WTC11 (cell line): ENCODE data around the gene CSNK1A1L.

ENCODE experiments used
- ELF4 ChIP-seq: sonication (generic); formaldehyde crosslinking; IDR thresholded peaks from 2 replicates; pipeline ENCODE4 v1.8.1; 2022; ENCODE audit warnings: low read depth, mild to moderate bottlenecking, moderate library complexity, missing genetic modification reagents
- MXD4 ChIP-seq: fragments of 250-450 bp; sonication (Bioruptor Pico); IDR thresholded peaks from 2 replicates; pipeline ENCODE4 v1.8.0; 2021; ENCODE audit warnings: mild to moderate bottlenecking, moderate library complexity, borderline replicate concordance
- TF ChIP-seq, protein P1 (sequence below): fragments of 200-600 bp; IDR thresholded peaks from 2 replicates; pipeline ENCODE4 v1.8.0; 2022; ENCODE audit warnings: antibody characterized with exemption
- TF ChIP-seq, protein P2 (sequence below): sonication (generic); formaldehyde crosslinking; IDR thresholded peaks from 2 replicates; pipeline ENCODE4 v1.8.1; 2023; ENCODE audit warnings: mild to moderate bottlenecking, moderate library complexity, missing genetic modification reagents
- TF ChIP-seq, protein P3 (sequence below): sonication (generic); formaldehyde crosslinking; IDR thresholded peaks from 2 replicates; pipeline ENCODE4 v1.8.1; 2023; ENCODE audit warnings: mild to moderate bottlenecking, missing genetic modification reagents, moderate library complexity
- TF ChIP-seq, protein P4 (sequence below): sonication (generic); formaldehyde crosslinking; IDR thresholded peaks from 2 replicates; pipeline ENCODE4 v1.8.1; 2023; ENCODE audit warnings: mild to moderate bottlenecking, missing genetic modification reagents, borderline replicate concordance

DNA sequence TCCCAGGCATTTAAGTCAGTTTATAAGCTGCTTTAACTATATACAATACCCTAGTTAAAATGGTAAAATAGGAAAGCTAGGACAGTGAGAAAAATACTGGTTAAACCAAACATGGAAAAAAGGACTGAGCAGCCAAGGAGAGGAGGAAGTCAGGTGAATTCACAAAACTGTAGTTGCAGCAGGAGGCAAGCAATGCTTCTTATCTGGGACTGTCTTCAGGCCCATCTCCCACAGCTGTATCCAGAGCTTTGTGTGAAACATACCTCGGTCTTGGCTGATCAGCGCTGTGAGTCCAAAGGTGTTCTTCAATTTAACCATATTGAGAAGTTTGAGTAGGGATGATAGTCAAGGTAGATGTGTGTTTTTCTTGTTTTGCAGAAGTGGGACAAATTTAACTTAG is 30.3 kb downstream of the CSNK1A1L start:
- TF ChIP-seq, protein P1, sequence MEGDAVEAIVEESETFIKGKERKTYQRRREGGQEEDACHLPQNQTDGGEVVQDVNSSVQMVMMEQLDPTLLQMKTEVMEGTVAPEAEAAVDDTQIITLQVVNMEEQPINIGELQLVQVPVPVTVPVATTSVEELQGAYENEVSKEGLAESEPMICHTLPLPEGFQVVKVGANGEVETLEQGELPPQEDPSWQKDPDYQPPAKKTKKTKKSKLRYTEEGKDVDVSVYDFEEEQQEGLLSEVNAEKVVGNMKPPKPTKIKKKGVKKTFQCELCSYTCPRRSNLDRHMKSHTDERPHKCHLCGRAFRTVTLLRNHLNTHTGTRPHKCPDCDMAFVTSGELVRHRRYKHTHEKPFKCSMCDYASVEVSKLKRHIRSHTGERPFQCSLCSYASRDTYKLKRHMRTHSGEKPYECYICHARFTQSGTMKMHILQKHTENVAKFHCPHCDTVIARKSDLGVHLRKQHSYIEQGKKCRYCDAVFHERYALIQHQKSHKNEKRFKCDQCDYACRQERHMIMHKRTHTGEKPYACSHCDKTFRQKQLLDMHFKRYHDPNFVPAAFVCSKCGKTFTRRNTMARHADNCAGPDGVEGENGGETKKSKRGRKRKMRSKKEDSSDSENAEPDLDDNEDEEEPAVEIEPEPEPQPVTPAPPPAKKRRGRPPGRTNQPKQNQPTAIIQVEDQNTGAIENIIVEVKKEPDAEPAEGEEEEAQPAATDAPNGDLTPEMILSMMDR: no peak
- TF ChIP-seq, protein P2, sequence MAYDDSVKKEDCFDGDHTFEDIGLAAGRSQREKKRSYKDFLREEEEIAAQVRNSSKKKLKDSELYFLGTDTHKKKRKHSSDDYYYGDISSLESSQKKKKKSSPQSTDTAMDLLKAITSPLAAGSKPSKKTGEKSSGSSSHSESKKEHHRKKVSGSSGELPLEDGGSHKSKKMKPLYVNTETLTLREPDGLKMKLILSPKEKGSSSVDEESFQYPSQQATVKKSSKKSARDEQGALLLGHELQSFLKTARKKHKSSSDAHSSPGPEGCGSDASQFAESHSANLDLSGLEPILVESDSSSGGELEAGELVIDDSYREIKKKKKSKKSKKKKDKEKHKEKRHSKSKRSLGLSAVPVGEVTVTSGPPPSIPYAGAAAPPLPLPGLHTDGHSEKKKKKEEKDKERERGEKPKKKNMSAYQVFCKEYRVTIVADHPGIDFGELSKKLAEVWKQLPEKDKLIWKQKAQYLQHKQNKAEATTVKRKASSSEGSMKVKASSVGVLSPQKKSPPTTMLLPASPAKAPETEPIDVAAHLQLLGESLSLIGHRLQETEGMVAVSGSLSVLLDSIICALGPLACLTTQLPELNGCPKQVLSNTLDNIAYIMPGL (CRISPR knock-in tag): no peak
- no peak for TF ChIP-seq MXD4
- TF ChIP-seq, protein P3, sequence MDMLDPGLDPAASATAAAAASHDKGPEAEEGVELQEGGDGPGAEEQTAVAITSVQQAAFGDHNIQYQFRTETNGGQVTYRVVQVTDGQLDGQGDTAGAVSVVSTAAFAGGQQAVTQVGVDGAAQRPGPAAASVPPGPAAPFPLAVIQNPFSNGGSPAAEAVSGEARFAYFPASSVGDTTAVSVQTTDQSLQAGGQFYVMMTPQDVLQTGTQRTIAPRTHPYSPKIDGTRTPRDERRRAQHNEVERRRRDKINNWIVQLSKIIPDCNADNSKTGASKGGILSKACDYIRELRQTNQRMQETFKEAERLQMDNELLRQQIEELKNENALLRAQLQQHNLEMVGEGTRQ (CRISPR knock-in tag): no peak
- TF ChIP-seq, protein P4, sequence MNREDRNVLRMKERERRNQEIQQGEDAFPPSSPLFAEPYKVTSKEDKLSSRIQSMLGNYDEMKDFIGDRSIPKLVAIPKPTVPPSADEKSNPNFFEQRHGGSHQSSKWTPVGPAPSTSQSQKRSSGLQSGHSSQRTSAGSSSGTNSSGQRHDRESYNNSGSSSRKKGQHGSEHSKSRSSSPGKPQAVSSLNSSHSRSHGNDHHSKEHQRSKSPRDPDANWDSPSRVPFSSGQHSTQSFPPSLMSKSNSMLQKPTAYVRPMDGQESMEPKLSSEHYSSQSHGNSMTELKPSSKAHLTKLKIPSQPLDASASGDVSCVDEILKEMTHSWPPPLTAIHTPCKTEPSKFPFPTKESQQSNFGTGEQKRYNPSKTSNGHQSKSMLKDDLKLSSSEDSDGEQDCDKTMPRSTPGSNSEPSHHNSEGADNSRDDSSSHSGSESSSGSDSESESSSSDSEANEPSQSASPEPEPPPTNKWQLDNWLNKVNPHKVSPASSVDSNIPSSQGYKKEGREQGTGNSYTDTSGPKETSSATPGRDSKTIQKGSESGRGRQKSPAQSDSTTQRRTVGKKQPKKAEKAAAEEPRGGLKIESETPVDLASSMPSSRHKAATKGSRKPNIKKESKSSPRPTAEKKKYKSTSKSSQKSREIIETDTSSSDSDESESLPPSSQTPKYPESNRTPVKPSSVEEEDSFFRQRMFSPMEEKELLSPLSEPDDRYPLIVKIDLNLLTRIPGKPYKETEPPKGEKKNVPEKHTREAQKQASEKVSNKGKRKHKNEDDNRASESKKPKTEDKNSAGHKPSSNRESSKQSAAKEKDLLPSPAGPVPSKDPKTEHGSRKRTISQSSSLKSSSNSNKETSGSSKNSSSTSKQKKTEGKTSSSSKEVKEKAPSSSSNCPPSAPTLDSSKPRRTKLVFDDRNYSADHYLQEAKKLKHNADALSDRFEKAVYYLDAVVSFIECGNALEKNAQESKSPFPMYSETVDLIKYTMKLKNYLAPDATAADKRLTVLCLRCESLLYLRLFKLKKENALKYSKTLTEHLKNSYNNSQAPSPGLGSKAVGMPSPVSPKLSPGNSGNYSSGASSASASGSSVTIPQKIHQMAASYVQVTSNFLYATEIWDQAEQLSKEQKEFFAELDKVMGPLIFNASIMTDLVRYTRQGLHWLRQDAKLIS (CRISPR knock-in tag): no peak
- TF ChIP-seq ELF4 (CRISPR knock-in tag): no peak
